ENCODE data around the gene TSC22D3. TPM values are rescaled to one million over a fixed set of nuclear protein-coding genes. Genes with fewer than 3 reads are reported as not detected.
"Not testable (repeated sequence)": the region's sequence is repeated elsewhere in the genome, so short reads cannot be mapped to it uniquely, and the experiment has no call there.

The TSC22D3 gene
- total RNA-seq, 1 donor from 2014 or later: 41.4 TPM

GRCh38 chrX:107669885-107670628 lies 105.5 kb downstream of the TSC22D3 start:
- DNase-seq (ENCODE audit: low spot score, unreplicated experiment): no peak

GRCh38 chrX:107669261-107669660 lies 106.3 kb downstream of the TSC22D3 start:
- peaks cover 6% of the 10 kb centered on the region for H3K27me3 Mint-ChIP-seq
- no peak overlapping the region for H3K4me3 Mint-ChIP-seq (ENCODE audit: low read depth)
- no peaks in the 10 kb centered on the region for H3K36me3 Mint-ChIP-seq (ENCODE audit: insufficient read depth)
- no peak for TF ChIP-seq CTCF (IDR thresholded peaks at IDR 0.05; ENCODE audit: unreplicated experiment)
- H3K27ac Mint-ChIP-seq: no peak overlapping the region
- peaks cover 15% of the 10 kb centered on the region for H3K9me3 Mint-ChIP-seq (ENCODE audit: low read depth)
- DNase-seq (ENCODE audit: low spot score, unreplicated experiment): no peak
- peaks cover 6% of the 10 kb centered on the region for H3K4me1 Mint-ChIP-seq (ENCODE audit: low read depth)

More at GRCh38 chrX:107669885-107670628, 105.5 kb downstream of the TSC22D3 start:
- Mint-ChIP-seq H3K4me3 (ENCODE audit: low read depth) (no peak overlapping the region), H3K27me3 (peaks cover 13% of the 10 kb centered on the region), H3K36me3 (ENCODE audit: insufficient read depth) (no peaks in the 10 kb centered on the region), H3K4me1 (ENCODE audit: low read depth) (peaks cover 6% of the 10 kb centered on the region), H3K27ac (no peak overlapping the region), H3K9me3 (ENCODE audit: low read depth) (peaks cover 15% of the 10 kb centered on the region)
- no peak for TF ChIP-seq CTCF (IDR thresholded peaks at IDR 0.05; ENCODE audit: unreplicated experiment)

- DNase-seq (ENCODE audit: low spot score, unreplicated experiment); H3K27me3 Mint-ChIP-seq; H3K4me3 Mint-ChIP-seq (ENCODE audit: low read depth); H3K4me1 Mint-ChIP-seq (ENCODE audit: low read depth); H3K36me3 Mint-ChIP-seq (ENCODE audit: insufficient read depth); H3K27ac Mint-ChIP-seq: not testable (repeated sequence)
- H3K9me3 Mint-ChIP-seq (ENCODE audit: low read depth): peaks cover 15% of the 10 kb centered on the region
Measured at GRCh38 chrX:107668710-107669109, 106.9 kb downstream of the TSC22D3 start.

GRCh38 chrX:107667426-107667825 lies 108.2 kb downstream of the TSC22D3 start:
- Mint-ChIP-seq H3K9me3 (ENCODE audit: low read depth) (peaks cover 15% of the 10 kb centered on the region), H3K36me3 (ENCODE audit: insufficient read depth) (no peaks in the 10 kb centered on the region), H3K27me3 (peaks cover 9% of the 10 kb centered on the region), H3K4me3 (ENCODE audit: low read depth) (no peak overlapping the region), H3K4me1 (ENCODE audit: low read depth) (peaks cover 6% of the 10 kb centered on the region), H3K27ac (no peak overlapping the region)
- no peak for TF ChIP-seq CTCF (IDR thresholded peaks at IDR 0.05; ENCODE audit: unreplicated experiment)
- no peak for DNase-seq (ENCODE audit: low spot score, unreplicated experiment)

GRCh38 chrX:107666931-107667330 lies 108.7 kb downstream of the TSC22D3 start:
- no peak for TF ChIP-seq CTCF (IDR thresholded peaks at IDR 0.05; ENCODE audit: unreplicated experiment)

More at GRCh38 chrX:107666931-107667330, 108.7 kb downstream of the TSC22D3 start:
- Mint-ChIP-seq H3K4me3 (ENCODE audit: low read depth) (no peak overlapping the region), H3K27me3 (peaks cover 13% of the 10 kb centered on the region), H3K36me3 (ENCODE audit: insufficient read depth) (no peaks in the 10 kb centered on the region), H3K27ac (no peak overlapping the region), H3K4me1 (ENCODE audit: low read depth) (peaks cover 6% of the 10 kb centered on the region), H3K9me3 (ENCODE audit: low read depth) (peaks cover 15% of the 10 kb centered on the region)
- no peak for DNase-seq (ENCODE audit: low spot score, unreplicated experiment)

Other genes starting within 250 kb of the TSC22D3 start
- 35.6 and 36.3 TPM in 2 replicates for gene PRPS1, start 147.3 kb downstream of the TSC22D3 start, total RNA-seq
- not detected in 2 replicates for gene NCBP2L, start 1.9 kb upstream of the TSC22D3 start, total RNA-seq
- gene MID2, start 50.1 kb upstream of the TSC22D3 start, total RNA-seq: 5.9 and 6.2 TPM in 2 replicates
- not detected in 2 replicates for gene TEX13B, start 206.6 kb upstream of the TSC22D3 start, total RNA-seq